Measurements from ENCODE around the gene TSPAN9. TPM values are rescaled to one million over a fixed set of nuclear protein-coding genes. Genes with fewer than 3 reads are reported as not detected.

The TSPAN9 gene
- total and polyA plus RNA-seq, 2 experiments from 2014 or later, result 6.0 to 31.5 TPM

DNA sequence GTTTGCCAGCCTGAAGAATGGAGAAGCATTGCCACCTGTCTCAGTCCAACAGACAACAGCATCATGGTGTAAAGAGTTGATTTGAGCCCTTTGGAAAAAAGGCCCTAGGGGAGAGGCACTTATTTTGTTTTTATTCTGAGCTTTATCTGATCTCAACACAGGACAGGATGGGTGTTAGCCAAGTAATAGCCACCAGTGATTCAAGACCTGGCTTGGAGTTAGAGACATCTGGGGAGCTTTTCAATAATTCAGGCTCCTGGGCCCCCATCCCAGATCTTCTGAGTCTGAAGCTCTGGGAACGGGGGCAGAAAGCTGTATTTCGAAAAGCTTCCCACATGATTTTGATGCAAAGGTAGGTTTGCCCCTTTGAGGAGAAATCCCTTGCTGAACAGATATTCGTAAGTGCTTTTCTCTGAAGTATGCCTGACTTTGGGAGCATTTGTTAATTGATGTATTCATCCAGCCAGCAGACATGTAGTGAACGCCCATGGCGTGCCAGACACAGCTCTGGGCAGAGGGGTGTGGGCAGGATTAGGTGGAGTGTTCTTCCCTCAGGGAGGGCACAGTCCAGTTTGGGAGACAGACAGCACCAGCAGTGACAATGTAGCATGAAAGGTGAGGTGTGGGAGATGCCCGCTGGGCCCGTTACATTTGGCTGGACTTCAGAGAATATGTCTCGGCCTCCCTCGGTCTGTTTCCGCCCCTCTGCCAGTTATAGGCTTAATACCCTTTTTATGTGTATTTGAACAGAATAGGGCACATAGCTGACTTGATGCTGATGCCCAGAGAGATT is 72.5 kb downstream of the TSPAN9 start:
- Histone ChIP-seq H3K79me2 (replicated peaks; ENCODE audit: insufficient read depth) (no peaks in the 10 kb centered on the region; the same call in 1 of the 2 replicates), H3K36me3 (ENCODE audit: insufficient read depth) (no peaks in the 10 kb centered on the region), H3K27me3 (ENCODE audit: insufficient read depth) (no peaks in the 10 kb centered on the region), H3K4me2 (0 out of 2 replicates have a peak overlapping the region, but pooled peaks have one; percentile 61), H3K4me3 (no peak overlapping the region), H3F3A (replicated peaks; ENCODE audit: low read depth) (no peaks in the 10 kb centered on the region), H4K20me1 (replicated peaks; ENCODE audit: insufficient read depth) (no peaks in the 10 kb centered on the region; the same call in 1 of the 2 replicates), H3K9me2 (ENCODE audit: insufficient read depth) (no peaks in the 10 kb centered on the region), H2AFZ (no peak overlapping the region), H3K4me1 (ENCODE audit: insufficient read depth) (peaks cover 46% of the 10 kb centered on the region), H3K27ac (ENCODE audit: low read depth) (no peak overlapping the region)
- no peak overlapping the region; the same call in 2 of the 3 replicates for H3K4me3 Mint-ChIP-seq
- H3K9me3 Mint-ChIP-seq, result no peaks in the 10 kb centered on the region; the same call in 2 of the 3 replicates
- no peak overlapping the region for H3K27ac Mint-ChIP-seq
- peaks cover 9% of the 10 kb centered on the region for H3K27me3 Mint-ChIP-seq (ENCODE audit: insufficient read depth, low read depth, poor library complexity)
- no peak for DNase-seq (ENCODE audit: low spot score)
- ATAC-seq, result no peak
- no peaks in the 10 kb centered on the region; the same call in 2 of the 3 replicates for H3K36me3 Mint-ChIP-seq (ENCODE audit: low read depth)
- H3K4me1 Mint-ChIP-seq, result peaks cover 52% of the 10 kb centered on the region
- no peak for TF ChIP-seq CREB1 (CRISPR knock-in tag; IDR thresholded peaks at IDR 0.05; ENCODE audit: low read depth)
- TF ChIP-seq ZNF114 (CRISPR knock-in tag; IDR thresholded peaks at IDR 0.05), result no peak
- TF ChIP-seq STAT1 (IDR thresholded peaks at IDR 0.05; ENCODE audit: unreplicated experiment), result no peak
- TF ChIP-seq ZNF331 (CRISPR knock-in tag; IDR thresholded peaks at IDR 0.05; ENCODE audit: low read depth), result no peak
- TF ChIP-seq POLR2AphosphoS5 (IDR thresholded peaks at IDR 0.05; ENCODE audit: low read depth), result no peak
- TF ChIP-seq, protein P1, sequence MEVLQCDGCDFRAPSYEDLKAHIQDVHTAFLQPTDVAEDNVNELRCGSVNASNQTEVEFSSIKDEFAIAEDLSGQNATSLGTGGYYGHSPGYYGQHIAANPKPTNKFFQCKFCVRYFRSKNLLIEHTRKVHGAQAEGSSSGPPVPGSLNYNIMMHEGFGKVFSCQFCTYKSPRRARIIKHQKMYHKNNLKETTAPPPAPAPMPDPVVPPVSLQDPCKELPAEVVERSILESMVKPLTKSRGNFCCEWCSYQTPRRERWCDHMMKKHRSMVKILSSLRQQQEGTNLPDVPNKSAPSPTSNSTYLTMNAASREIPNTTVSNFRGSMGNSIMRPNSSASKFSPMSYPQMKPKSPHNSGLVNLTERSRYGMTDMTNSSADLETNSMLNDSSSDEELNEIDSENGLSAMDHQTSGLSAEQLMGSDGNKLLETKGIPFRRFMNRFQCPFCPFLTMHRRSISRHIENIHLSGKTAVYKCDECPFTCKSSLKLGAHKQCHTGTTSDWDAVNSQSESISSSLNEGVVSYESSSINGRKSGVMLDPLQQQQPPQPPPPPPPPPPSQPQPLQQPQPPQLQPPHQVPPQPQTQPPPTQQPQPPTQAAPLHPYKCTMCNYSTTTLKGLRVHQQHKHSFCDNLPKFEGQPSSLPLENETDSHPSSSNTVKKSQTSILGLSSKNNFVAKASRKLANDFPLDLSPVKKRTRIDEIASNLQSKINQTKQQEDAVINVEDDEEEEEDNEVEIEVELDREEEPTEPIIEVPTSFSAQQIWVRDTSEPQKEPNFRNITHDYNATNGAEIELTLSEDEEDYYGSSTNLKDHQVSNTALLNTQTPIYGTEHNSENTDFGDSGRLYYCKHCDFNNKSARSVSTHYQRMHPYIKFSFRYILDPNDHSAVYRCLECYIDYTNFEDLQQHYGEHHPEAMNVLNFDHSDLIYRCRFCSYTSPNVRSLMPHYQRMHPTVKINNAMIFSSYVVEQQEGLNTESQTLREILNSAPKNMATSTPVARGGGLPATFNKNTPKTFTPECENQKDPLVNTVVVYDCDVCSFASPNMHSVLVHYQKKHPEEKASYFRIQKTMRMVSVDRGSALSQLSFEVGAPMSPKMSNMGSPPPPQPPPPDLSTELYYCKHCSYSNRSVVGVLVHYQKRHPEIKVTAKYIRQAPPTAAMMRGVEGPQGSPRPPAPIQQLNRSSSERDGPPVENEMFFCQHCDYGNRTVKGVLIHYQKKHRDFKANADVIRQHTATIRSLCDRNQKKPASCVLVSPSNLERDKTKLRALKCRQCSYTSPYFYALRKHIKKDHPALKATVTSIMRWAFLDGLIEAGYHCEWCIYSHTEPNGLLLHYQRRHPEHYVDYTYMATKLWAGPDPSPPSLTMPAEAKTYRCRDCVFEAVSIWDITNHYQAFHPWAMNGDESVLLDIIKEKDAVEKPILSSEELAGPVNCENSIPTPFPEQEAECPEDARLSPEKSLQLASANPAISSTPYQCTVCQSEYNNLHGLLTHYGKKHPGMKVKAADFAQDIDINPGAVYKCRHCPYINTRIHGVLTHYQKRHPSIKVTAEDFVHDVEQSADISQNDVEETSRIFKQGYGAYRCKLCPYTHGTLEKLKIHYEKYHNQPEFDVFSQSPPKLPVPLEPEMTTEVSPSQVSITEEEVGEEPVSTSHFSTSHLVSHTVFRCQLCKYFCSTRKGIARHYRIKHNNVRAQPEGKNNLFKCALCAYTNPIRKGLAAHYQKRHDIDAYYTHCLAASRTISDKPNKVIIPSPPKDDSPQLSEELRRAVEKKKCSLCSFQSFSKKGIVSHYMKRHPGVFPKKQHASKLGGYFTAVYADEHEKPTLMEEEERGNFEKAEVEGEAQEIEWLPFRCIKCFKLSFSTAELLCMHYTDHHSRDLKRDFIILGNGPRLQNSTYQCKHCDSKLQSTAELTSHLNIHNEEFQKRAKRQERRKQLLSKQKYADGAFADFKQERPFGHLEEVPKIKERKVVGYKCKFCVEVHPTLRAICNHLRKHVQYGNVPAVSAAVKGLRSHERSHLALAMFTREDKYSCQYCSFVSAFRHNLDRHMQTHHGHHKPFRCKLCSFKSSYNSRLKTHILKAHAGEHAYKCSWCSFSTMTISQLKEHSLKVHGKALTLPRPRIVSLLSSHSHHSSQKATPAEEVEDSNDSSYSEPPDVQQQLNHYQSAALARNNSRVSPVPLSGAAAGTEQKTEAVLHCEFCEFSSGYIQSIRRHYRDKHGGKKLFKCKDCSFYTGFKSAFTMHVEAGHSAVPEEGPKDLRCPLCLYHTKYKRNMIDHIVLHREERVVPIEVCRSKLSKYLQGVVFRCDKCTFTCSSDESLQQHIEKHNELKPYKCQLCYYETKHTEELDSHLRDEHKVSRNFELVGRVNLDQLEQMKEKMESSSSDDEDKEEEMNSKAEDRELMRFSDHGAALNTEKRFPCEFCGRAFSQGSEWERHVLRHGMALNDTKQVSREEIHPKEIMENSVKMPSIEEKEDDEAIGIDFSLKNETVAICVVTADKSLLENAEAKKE (CRISPR knock-in tag; IDR thresholded peaks at IDR 0.05), result no peak
- no peak for TF ChIP-seq JUNB (IDR thresholded peaks at IDR 0.05; ENCODE audit: unreplicated experiment)
- TF ChIP-seq, protein P2, sequence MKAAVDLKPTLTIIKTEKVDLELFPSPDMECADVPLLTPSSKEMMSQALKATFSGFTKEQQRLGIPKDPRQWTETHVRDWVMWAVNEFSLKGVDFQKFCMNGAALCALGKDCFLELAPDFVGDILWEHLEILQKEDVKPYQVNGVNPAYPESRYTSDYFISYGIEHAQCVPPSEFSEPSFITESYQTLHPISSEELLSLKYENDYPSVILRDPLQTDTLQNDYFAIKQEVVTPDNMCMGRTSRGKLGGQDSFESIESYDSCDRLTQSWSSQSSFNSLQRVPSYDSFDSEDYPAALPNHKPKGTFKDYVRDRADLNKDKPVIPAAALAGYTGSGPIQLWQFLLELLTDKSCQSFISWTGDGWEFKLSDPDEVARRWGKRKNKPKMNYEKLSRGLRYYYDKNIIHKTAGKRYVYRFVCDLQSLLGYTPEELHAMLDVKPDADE (IDR thresholded peaks at IDR 0.05), result no peak
- TF ChIP-seq EZH2phosphoT487 (IDR thresholded peaks at IDR 0.05; ENCODE audit: unreplicated experiment), result no peak
- TF ChIP-seq, protein P3, sequence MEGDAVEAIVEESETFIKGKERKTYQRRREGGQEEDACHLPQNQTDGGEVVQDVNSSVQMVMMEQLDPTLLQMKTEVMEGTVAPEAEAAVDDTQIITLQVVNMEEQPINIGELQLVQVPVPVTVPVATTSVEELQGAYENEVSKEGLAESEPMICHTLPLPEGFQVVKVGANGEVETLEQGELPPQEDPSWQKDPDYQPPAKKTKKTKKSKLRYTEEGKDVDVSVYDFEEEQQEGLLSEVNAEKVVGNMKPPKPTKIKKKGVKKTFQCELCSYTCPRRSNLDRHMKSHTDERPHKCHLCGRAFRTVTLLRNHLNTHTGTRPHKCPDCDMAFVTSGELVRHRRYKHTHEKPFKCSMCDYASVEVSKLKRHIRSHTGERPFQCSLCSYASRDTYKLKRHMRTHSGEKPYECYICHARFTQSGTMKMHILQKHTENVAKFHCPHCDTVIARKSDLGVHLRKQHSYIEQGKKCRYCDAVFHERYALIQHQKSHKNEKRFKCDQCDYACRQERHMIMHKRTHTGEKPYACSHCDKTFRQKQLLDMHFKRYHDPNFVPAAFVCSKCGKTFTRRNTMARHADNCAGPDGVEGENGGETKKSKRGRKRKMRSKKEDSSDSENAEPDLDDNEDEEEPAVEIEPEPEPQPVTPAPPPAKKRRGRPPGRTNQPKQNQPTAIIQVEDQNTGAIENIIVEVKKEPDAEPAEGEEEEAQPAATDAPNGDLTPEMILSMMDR (conservative IDR thresholded peaks at IDR 0.05; ENCODE audit: low read depth in 2 of 2), result no peak
- TF ChIP-seq, protein P4, sequence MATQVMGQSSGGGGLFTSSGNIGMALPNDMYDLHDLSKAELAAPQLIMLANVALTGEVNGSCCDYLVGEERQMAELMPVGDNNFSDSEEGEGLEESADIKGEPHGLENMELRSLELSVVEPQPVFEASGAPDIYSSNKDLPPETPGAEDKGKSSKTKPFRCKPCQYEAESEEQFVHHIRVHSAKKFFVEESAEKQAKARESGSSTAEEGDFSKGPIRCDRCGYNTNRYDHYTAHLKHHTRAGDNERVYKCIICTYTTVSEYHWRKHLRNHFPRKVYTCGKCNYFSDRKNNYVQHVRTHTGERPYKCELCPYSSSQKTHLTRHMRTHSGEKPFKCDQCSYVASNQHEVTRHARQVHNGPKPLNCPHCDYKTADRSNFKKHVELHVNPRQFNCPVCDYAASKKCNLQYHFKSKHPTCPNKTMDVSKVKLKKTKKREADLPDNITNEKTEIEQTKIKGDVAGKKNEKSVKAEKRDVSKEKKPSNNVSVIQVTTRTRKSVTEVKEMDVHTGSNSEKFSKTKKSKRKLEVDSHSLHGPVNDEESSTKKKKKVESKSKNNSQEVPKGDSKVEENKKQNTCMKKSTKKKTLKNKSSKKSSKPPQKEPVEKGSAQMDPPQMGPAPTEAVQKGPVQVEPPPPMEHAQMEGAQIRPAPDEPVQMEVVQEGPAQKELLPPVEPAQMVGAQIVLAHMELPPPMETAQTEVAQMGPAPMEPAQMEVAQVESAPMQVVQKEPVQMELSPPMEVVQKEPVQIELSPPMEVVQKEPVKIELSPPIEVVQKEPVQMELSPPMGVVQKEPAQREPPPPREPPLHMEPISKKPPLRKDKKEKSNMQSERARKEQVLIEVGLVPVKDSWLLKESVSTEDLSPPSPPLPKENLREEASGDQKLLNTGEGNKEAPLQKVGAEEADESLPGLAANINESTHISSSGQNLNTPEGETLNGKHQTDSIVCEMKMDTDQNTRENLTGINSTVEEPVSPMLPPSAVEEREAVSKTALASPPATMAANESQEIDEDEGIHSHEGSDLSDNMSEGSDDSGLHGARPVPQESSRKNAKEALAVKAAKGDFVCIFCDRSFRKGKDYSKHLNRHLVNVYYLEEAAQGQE (IDR thresholded peaks at IDR 0.05; ENCODE audit: unreplicated experiment), result no peak
- no peak for TF ChIP-seq EZH2 (IDR thresholded peaks at IDR 0.05; ENCODE audit: low read depth, unreplicated experiment)
- TF ChIP-seq NANOG (IDR thresholded peaks at IDR 0.05; ENCODE audit: borderline replicate concordance), result no peak
